Thyroid gland (tissue), 4 donors: ENCODE measurements around the gene IVL.

Experiments
- CTCF ChIP-seq, 6 experiments: fragments of 200-600 bp in 3 of 6; fragments of 450-650 bp in 3 of 6; sonication (generic) in 3 of 6; IDR thresholded peaks; one replicate each; pipeline ENCODE4 v1.5.1; 2016 to 2019; ENCODE audit warnings: antibody characterized with exemption in 6 of 6, mild to moderate bottlenecking in 2 of 6, inconsistent platforms in 1 of 6, moderate library complexity in 1 of 6
- POLR2A ChIP-seq, 2 donors: fragments of 450-650 bp; IDR thresholded peaks; one replicate each; pipeline ENCODE4 v1.6.1; 2017; ENCODE audit warnings: antibody characterized with exemption in 2 of 2, mild to moderate bottlenecking in 2 of 2, moderate library complexity in 1 of 2

- TF ChIP-seq CTCF (IDR thresholded peaks at IDR 0.05): no peak
- no peak for TF ChIP-seq POLR2A (IDR thresholded peaks at IDR 0.05)
Observed at GRCh38 chr1:152942161-152942560, 33.8 kb downstream of the IVL start.
